Measurements from ENCODE around the gene GAA.

Gene GAA

DNA sequence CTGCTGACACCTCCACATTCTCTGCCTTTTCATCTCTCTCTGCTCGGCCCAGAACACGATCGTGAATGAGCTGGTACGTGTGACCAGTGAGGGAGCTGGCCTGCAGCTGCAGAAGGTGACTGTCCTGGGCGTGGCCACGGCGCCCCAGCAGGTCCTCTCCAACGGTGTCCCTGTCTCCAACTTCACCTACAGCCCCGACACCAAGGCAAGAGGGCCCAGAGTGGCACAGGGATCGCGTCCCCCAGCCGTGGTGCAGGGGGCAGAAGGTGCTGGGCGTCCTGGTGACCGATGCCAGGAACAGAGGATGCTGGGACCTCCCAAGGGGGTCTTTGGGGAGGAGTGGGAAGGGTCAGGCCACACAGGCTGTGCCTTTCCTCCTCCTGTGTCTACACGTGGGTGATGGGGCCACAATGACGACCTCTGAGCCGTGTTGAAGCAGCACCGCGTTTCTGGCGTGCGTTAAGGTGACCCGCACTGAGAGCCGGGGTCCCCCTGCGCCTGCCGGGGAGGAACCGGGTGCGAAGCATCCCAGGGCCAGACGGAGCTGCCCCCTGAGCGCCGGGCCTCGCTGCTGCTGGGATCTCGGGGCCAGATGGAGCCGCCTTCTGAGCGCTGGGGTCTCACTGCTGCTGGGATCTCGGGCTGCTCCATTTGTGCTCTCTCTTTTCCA lies 17.4 kb downstream of the GAA start:
- DNase-seq: no peak

GRCh38 chr17:80119271-80119791 lies 17.9 kb downstream of the GAA start:
- DNase-seq: no peak

DNA sequence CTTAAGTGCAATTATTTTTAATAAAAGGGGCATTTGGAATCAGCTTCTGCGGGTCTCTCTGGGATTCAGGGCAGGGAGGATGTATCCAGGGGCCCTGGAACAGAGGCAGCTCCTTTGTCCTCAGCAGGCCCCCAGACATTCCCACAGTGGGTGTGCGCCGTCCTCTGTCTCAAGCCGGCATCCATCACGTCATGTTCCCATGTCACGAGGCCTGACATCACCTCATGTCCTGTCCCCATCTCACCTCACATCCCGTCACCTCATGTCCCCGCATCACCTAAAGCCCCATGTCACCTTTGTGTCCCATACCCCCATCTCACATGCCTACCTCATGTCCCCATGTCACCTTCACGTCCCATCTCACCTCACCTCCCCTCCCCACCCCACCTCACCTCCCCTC lies 18.5 kb downstream of the GAA start:
- DNase-seq: no peak

GRCh38 chr17:80122026-80122575 lies 20.7 kb downstream of the GAA start:
- DNase-seq: no peak

DNA sequence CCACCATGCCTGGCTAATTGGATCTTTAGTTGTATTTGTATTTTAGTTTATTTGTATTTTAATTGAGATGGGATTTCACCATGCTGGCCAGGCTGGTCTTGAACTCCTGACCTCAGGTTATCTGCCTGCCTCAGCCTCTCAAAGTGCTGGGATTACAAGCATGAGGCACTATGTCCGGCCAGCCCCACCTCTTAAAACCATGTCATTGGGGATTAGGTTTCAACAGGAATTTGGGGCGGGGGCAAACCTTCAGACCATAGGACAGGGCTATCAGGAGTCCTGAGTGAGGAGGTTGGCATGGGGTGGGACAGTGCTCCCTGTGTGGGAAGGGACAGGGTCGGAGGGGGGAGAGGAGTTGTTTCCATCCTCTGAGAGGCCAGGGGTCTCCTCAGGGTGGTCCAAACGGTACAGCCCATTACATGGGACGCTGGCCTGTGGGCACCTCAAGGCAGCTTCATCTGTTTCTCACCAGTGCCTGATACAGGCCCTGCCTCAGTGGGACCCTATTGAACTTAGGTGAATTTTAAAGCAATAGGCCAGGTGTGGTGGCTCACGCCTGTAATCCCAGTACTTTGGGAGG lies 21.6 kb downstream of the GAA start:
- DNase-seq: no peak

DNA sequence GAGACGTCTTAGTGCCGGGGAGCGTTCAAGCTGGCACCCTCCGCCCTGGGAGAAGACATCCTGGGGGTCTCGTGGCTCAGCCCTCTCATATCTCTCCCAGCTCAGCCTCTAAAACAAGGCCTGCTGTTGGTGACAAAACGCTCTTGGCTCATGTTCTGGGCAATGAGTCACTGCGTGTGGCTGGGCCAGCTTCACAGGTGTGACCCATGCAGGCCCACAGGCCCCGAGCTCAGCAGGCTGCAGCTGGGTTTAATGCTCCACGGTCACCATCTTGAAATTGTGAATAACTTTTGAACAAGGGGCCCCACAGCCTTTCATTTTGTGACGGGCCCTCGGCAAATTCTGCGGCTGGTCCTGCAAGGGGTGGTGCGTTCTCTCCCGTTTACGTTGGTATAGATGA lies 22.4 kb downstream of the GAA start:
- no peak for DNase-seq

DNA sequence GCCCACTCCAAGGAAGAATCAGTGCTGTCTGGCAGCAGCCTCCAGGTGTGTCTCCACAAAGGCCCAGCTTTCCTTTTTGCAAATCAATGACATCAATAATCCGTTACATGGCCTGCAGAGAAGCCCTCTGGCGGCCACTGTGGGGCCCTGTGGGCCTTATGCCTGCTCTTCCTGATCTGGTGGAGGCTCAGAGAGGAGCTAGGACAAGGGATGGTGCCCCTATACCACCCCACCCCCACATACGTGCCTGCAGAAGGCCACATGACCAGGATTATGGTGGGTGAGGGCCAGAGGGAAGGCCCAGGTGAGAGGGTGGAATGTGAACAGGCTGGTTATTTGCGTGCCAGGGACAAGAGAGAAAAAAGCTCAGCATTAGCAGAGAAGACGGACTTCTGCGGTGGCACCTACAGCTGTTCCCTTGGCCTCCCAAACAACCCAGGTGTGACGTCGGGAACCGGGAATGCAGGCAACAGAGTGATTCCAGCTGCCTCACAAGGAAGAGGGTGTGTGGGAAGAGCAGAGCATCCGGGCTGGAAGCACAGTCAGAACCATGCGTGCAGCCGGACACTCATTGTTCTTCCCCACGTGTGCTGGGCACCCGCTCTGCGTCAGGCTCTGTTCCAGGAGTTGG lies 23.1 kb downstream of the GAA start:
- no peak for DNase-seq

DNA sequence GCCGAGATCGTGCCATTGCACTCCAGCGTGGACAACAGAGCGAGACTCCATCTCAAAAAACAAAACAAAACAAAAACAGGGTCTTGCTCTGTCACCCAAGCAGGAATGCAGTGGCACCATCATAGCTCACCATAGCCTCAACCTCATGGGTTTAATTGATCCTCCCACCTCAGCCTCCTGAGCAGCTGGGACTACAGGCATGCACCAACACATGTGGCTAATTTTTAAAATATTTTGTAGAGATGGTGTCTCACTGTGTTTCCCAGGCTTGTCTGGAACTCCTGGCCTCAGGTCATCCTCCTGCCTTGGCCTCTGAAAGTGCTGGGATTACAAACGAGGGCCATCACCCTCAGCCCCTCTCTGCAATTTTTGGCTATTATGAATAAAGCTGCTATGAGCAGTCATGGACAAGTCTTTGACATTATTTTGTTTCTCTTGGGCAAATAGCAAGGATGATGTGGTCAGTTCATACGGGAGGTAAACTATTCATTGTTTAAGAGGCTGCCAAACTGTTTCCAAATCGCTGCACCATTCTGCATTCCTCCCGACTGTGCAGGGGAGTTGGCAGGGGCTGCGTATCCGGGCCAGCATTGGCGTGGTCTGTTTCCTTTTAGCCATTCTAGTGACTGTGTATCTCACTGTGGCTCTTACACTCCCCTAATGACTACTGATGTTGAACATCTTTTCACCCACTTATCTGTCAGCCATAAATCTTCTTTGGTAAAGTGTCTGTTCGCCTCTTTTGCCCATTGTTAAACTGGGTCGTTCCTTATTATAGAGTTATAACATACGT lies 24.5 kb downstream of the GAA start:
- peak; percentile 48 for DNase-seq

DNA sequence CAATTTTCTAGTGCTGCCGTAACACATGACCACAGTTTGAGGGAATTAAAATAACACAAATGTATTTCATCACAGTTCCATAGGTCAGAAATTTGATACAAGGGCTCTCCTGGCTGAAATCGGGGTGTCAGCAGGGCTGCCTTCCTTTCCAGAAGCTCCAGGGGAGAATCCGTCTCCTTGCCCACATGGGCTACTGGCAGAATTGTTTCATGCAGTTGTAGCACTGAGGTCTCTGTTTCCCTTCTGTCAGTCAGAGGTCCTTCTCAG lies 25.0 kb downstream of the GAA start:
- no peak for DNase-seq

DNA sequence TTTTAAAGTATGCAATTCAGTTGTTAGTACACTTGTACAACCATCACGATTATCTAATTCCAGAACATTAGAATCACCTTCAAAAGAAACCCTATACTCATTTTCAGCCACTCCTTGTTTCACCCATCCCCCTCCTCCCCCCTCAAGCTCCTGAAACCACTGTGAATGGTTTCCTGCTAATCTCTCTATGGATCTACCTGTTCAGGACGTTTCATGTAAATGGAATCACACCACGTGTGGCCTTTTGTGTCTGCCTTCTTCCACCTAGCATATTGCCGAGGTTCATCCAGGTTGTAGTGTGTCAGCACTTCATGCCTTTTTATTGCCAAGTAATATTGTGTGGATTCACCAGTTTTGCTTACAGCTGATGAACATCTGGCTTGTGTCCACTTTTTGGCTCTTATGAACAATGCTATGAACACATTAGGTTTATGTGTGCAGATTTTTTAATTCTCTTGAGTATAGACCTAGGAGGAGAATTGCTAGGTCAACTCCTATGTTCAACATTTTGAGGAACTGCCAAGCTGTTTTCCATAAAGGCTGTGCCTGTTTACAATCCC lies 27.7 kb downstream of the GAA start:
- DNase-seq: no peak

GRCh38 chr17:80130992-80131391 lies 29.6 kb downstream of the GAA start:
- no peak for DNase-seq

DNA sequence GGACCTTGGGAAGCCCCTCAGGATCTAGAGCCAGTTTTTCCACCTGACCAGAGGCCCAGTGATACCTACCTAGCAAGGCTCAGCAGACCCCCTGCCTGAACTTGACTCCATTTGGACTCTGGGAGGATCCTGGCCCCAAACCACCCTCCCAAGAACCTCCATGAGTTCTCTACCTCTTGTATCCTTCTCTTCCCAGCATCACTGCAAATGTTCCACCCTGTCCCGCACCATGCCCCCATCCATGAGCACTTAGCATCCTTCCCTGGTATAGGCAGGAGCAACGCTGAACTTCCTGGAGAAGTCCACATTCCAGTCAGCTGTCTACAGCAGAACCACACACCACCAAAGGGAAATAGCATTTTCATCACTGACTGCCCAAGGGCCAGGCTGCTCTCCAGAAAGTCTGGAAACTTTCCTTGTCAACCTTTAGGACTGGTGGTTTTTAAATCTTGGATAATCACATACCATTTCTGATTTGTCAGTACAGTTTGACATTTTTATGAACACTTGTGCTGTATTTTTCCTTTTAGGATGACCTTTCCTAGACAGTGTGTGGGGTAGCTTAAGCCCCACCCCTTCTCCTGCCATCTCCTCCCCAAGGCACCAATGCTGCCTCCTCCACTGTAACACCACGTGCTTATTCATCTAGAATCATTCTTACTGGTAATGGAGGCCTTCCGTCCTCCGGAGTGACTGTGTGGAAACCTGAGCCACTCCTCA lies 31.7 kb downstream of the GAA start:
- DNase-seq: no peak

DNA sequence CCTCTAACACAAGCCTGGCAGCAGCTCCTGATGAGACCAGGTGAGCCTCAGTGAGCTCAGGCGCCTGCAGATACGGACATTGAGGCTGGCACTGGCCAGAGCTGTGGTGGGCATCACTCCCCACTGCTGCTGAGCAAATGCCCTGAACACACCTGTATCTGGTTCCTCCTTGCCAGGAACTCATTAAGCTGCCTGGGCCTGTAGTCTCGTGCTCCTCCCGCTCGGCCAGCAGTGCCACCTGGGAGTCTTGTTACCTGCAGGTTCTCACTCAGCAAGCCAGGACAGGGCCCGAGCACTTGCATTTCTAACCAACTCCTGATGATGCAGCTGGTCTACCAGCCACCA lies 32.2 kb downstream of the GAA start:
- DNase-seq: no peak

GRCh38 chr17:80137131-80137530 lies 35.8 kb downstream of the GAA start:
- DNase-seq: no peak

GRCh38 chr17:80138856-80139426 lies 37.6 kb downstream of the GAA start:
- no peak for DNase-seq

DNA sequence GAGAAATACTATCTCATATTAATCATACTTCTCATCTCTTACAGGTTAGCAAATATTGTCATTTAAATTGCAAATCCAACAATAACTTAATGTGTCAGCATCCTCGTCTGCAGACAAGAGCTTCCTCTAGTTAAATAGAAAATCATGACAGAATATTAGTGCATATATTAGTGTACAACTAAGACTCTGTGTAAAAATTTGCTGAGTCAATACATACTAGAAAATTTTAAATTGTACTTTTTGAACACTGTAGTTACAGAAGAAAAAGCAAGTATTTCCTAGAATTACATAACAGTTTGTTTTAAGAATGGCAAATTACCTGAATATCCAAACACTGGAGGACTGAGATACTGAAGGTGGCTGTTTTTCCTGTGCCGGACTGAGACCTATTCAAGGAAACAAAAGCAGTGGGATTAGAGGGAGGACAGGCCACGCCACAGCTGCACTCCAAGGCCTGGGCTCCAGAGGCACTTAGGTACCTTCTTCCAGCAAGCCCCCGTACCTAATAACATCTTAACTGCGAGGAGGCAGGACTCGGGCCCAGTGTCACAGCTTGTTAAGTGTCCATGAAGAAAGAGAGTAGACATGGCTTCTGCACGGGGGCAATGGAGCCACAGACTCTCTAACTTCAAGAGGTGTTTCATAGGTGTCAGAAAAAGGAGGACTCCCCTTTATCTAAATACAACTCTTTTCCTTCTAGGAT lies 40.2 kb downstream of the GAA start:
- no peak for DNase-seq

DNA sequence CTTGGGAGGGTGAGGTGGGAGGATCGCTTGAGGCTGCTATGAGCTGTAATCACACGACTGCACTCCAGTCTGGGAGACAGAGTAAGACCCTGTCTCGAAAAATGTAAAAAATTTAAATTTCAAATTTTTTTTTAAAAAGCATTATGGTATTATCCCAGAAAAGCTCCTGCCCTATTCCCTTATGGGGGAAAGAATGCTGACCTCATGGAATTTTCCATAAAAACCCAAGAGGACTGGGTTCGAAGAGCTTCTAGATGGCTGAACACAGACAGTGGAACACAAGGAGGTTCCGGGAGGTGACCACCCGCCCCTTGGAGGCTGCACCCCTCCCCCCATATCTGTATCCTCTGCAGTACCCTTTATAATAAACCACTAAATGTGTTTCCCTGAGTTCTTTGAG lies 41.5 kb downstream of the GAA start:
- no peak for DNase-seq

GRCh38 chr17:80145076-80146075 lies 44.0 kb downstream of the GAA start:
- DNase-seq: no peak

DNA sequence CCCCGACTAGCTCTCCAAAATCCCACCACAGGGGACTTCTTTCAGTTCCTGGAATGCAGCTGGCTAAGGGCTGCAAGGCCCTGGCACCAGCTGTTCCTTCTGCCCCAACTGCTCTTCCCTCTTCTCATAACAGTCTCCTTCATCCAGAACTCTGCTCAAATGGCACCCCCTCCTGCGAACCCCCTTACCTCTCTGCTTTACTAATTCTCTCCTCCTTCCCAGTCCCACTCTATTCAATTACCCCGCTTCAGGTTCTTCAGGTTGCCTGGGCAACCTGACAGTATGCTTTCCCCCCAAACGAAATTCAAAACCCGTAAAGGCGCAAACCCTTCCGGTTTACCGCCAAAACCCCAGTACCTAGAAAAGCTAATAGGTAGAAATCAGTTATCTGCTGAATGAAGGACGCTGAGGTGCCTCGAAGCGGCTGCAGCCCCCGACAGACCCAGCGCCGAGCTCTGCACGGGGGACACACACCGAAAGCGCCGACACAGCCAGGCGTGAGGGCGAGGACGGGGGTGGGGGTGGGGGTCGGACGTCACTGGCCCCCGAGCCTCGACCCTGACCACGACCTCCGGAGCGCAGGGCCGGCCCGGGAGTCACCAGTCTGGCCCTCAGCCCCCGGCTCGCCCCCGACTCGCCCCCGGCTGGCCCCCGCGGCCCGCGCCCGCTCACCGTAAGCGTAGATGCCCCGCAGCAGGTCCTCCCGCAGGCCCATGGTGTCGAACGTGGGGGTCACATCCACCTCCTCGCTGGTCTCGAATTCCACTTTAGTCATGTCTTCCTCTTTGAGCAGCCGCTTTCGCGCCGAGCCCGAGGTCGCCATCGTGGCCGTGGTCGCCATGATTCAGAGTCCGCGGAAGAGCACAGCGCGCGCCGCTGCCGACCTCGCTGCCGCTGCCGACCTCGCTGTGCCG lies 45.0 kb downstream of the GAA start:
- DNase-seq: no peak

Data from fibroblast of skin of back (primary cell).